Lower lobe of right lung (tissue), 2 donors: Measurements from ENCODE around the gene OPRPN. TPM values are rescaled to one million over a fixed set of nuclear protein-coding genes. Genes with fewer than 3 reads are reported as not detected.

ENCODE experiments used
- ATAC-seq, 2 donors: fragments of 200-7000 bp; cut with Tn5 transposase; one replicate each; pipeline ENCODE4 v1.9.1; 2020 to 2022; ENCODE audit warnings: mild to moderate bottlenecking in 2 of 2, moderate library complexity in 2 of 2
- DNase-seq: peaks from one replicate; pipeline ENCODE4 v3.0.0-alpha.2; 2020
- H3K27ac ChIP-seq: fragments of 200-600 bp; one replicate; pipeline ENCODE4 v1.8.0; 2022
- H3K27me3 ChIP-seq: fragments of 200-600 bp; one replicate; pipeline ENCODE4 v1.8.0; 2022; ENCODE audit warnings: low read depth
- H3K36me3 ChIP-seq: fragments of 200-600 bp; one replicate; pipeline ENCODE4 v1.8.0; 2022; ENCODE audit warnings: mild to moderate bottlenecking
- H3K4me1 ChIP-seq: fragments of 200-600 bp; one replicate; pipeline ENCODE4 v1.8.0; 2022
- H3K4me3 ChIP-seq: fragments of 200-600 bp; one replicate; pipeline ENCODE4 v1.8.0; 2022; ENCODE audit warnings: mild to moderate bottlenecking
- H3K9me3 ChIP-seq: fragments of 200-600 bp; one replicate; pipeline ENCODE4 v1.8.0; 2022
- CTCF ChIP-seq: fragments of 200-600 bp; IDR thresholded peaks from one replicate; pipeline ENCODE4 v1.8.0; 2022; ENCODE audit warnings: antibody characterized with exemption, mild to moderate bottlenecking
- intact Hi-C: fragments of 100-400 bp; cut with DNase I; formaldehyde crosslinking; loops from one replicate; pipeline ENCODE4 v1.11.0; 2022
- long read RNA-seq: library from polyadenylated mRNA; unstranded; transcript quantifications from one replicate; pipeline ENCODE4 v2.0.0, GENCODE V29; 2021
- total RNA-seq: library from RNA; stranded (reverse); fragmentation: NEBNext Ultra II Directional; extraction: Animal tissue kit (Norgen Biotek cat#: 25700); gene quantifications from one replicate; pipeline ENCODE4 v1.2.1, GENCODE V29; 2021
- donor health status: DM: no; HTN: yes; CAD: no; lungs with severe emphysema.

The OPRPN gene
- total RNA-seq: not detected
- long read RNA-seq: 0 reads

- no peaks in the 10 kb centered on the region for H3K4me1 ChIP-seq
- intact Hi-C loops: no loop called here
These were observed at the start of gene OPRPN for GRCh38 chr4:70397580-70397979. OPRPN (plus strand) TSS chr4:70397940; CDS start chr4:70399286, 1,346 bp downstream.

GRCh38 chr4:70356185-70356584 is 41.6 kb upstream of the OPRPN start:
- no peaks in the 10 kb centered on the region for H3K27me3 ChIP-seq
- no peaks in the 10 kb centered on the region for H3K9me3 ChIP-seq
- no peak for DNase-seq
- H3K4me1 ChIP-seq: no peaks in the 10 kb centered on the region
- intact Hi-C loops: no loop called here
- no peak for ATAC-seq
- no peak for TF ChIP-seq CTCF
- H3K27ac ChIP-seq: no peak overlapping the region
- H3K4me3 ChIP-seq: no peak overlapping the region
- H3K36me3 ChIP-seq: no peaks in the 10 kb centered on the region

More at GRCh38 chr4:70397580-70397979, at the start of gene OPRPN:
- Histone ChIP-seq H3K9me3 (no peaks in the 10 kb centered on the region), H3K27me3 (no peaks in the 10 kb centered on the region), H3K4me3 (no peak within 1 kb of the TSS), H3K27ac (no peak within 1 kb of the TSS), H3K36me3 (no peaks in the 10 kb centered on the region)
- ATAC-seq (no peak), DNase-seq (no peak)
- TF ChIP-seq CTCF: no peak

- no peak for TF ChIP-seq CTCF
- intact Hi-C loops: no loop called here
- Histone ChIP-seq H3K36me3 (no peaks in the 10 kb centered on the region), H3K27me3 (no peaks in the 10 kb centered on the region), H3K9me3 (no peaks in the 10 kb centered on the region), H3K4me1 (no peaks in the 10 kb centered on the region), H3K27ac (no peak overlapping the region), H3K4me3 (no peak overlapping the region)
- no peak for ATAC-seq
- DNase-seq: no peak
These were observed 38.6 kb upstream of the OPRPN start for GRCh38 chr4:70359115-70359661.

GRCh38 chr4:70360460-70360859 is 37.3 kb upstream of the OPRPN start, which contains the start of gene SMR3A:
SMR3A (plus strand) TSS chr4:70360760; CDS start chr4:70362116, 1,356 bp downstream.
- Histone ChIP-seq H3K9me3 (no peaks in the 10 kb centered on the region), H3K36me3 (no peaks in the 10 kb centered on the region), H3K27me3 (no peaks in the 10 kb centered on the region), H3K4me1 (no peaks in the 10 kb centered on the region), H3K4me3 (no peak within 1 kb of the TSS), H3K27ac (no peak within 1 kb of the TSS)
- DNase-seq (no peak), ATAC-seq (no peak)
- TF ChIP-seq CTCF: no peak
- intact Hi-C loops: no loop called here

GRCh38 chr4:70364002-70364401 is 33.7 kb upstream of the OPRPN start:
- H3K27me3 ChIP-seq: no peaks in the 10 kb centered on the region
- no peak overlapping the region for H3K4me3 ChIP-seq
- ATAC-seq (no peak), DNase-seq (no peak)
- intact Hi-C loops: no loop called here
- H3K36me3 ChIP-seq: no peaks in the 10 kb centered on the region
- H3K4me1 ChIP-seq: no peaks in the 10 kb centered on the region
- H3K9me3 ChIP-seq: no peaks in the 10 kb centered on the region
- no peak overlapping the region for H3K27ac ChIP-seq
- TF ChIP-seq CTCF: no peak
